IMR-90 (cell line): ENCODE measurements around the gene CXCL1. TPM values are rescaled to one million over a fixed set of nuclear protein-coding genes. Genes with fewer than 3 reads are reported as not detected.

Experiments used
- ATAC-seq: fragments of 200-7000 bp; cut with Tn5 transposase; 2 replicates; pipeline ENCODE4 v1.9.1; 2020; ENCODE audit warnings: low read depth, mild to moderate bottlenecking, moderate library complexity
- BruUV-seq: library from RNA; stranded (reverse); fragments of 400-500 nt; replicated peaks from 2 replicates; lab custom pipeline; 2021; lab: Mats Ljungman, UMichigan
- CTCF ChIA-PET: fragments of 300-600 bp; formaldehyde crosslinking; extraction: SDS; loops from one replicate; lab custom pipeline; 2021; ENCODE audit warnings: antibody characterized with exemption; lab: Yijun Ruan, JAX
- POLR2A ChIA-PET: fragments of 300-600 bp; sonication (Branson Sonifier 250); formaldehyde crosslinking; loops from one replicate; lab custom pipeline; 2022; ENCODE audit warnings: antibody characterized with exemption; ENCODE audit not compliant: unreplicated experiment; lab: Charles Lee
- DNase-seq: peaks from one replicate; pipeline ENCODE4 v3.0.0; 2013
- H2AFZ ChIP-seq: replicated peaks from 2 replicates; pipeline ENCODE3; 2013; ENCODE audit warnings: low read length, mild to moderate bottlenecking; ENCODE audit not compliant: poor library complexity
- H2AK5ac ChIP-seq: 2 replicates; pipeline ENCODE4 v1.6.1; 2013; ENCODE audit warnings: low read depth, low read length, inconsistent platforms
- H2AK9ac ChIP-seq: replicated peaks from 2 replicates; pipeline ENCODE3; 2013; ENCODE audit warnings: mild to moderate bottlenecking, low read depth, low read length, moderate library complexity; ENCODE audit not compliant: poor library complexity
- H2BK120ac ChIP-seq: 2 replicates; pipeline ENCODE4 v1.6.1; 2013; ENCODE audit warnings: low read depth, low read length, inconsistent platforms
- H2BK15ac ChIP-seq: 3 replicates; pipeline ENCODE4 v1.6.1; 2013; ENCODE audit warnings: low read depth, low read length, inconsistent platforms
- H2BK20ac ChIP-seq: 2 replicates; pipeline ENCODE4 v1.6.1; 2013; ENCODE audit warnings: low read depth, mild to moderate bottlenecking, inconsistent platforms, low read length, moderate library complexity
- H2BK5ac ChIP-seq: 2 replicates; pipeline ENCODE4 v1.6.1; 2013; ENCODE audit warnings: mild to moderate bottlenecking, low read depth, low read length, inconsistent platforms; ENCODE audit not compliant: poor library complexity, severe bottlenecking
- H3K14ac ChIP-seq: replicated peaks from 2 replicates; pipeline ENCODE4 v1.6.1; 2013; ENCODE audit warnings: low read depth, low read length, inconsistent platforms
- H3K18ac ChIP-seq: 2 replicates; pipeline ENCODE4 v1.6.1; 2013; ENCODE audit warnings: low read depth, low read length, control low read depth
- H3K23ac ChIP-seq: 2 replicates; pipeline ENCODE4 v1.6.1; 2013; ENCODE audit warnings: low read depth, low read length, inconsistent platforms
- H3K27ac ChIP-seq: 2 replicates; pipeline ENCODE4 v1.5.1; 2013; ENCODE audit warnings: mild to moderate bottlenecking, control low read depth, low read length; ENCODE audit not compliant: insufficient read depth
- H3K27me3 ChIP-seq: 2 replicates; pipeline ENCODE4 v1.6.1; 2013; ENCODE audit warnings: low read length; ENCODE audit not compliant: control insufficient read depth, insufficient read depth
- H3K36me3 ChIP-seq: 2 replicates; pipeline ENCODE4 v1.6.1; 2013; ENCODE audit warnings: low read length, mixed read lengths; ENCODE audit not compliant: control insufficient read depth, insufficient read depth
- H3K4ac ChIP-seq: 2 replicates; pipeline ENCODE4 v1.6.1; 2013; ENCODE audit warnings: low read depth, low read length, inconsistent platforms
- H3K4me1 ChIP-seq: 2 replicates; pipeline ENCODE4 v1.6.1; 2013; ENCODE audit warnings: low read length, mixed read lengths; ENCODE audit not compliant: control insufficient read depth, insufficient read depth
- H3K4me2 ChIP-seq: 2 replicates; pipeline ENCODE4 v1.6.1; 2013; ENCODE audit warnings: low read depth, mild to moderate bottlenecking, control low read depth, low read length, moderate library complexity
- H3K4me3 ChIP-seq: 2 replicates; pipeline ENCODE4 v1.5.1; 2013; ENCODE audit warnings: low read depth, mild to moderate bottlenecking, control low read depth, low read length, moderate library complexity; ENCODE audit not compliant: insufficient read depth
- H3K56ac ChIP-seq: 2 replicates; pipeline ENCODE4 v1.6.1; 2013; ENCODE audit warnings: low read length, inconsistent platforms; ENCODE audit not compliant: insufficient read depth; ENCODE audit errors: extremely low read depth
- H3K79me1 ChIP-seq, 2 experiments: 2 replicates each; pipeline ENCODE4 v1.6.1; 2013; ENCODE audit warnings: low read length in 2 of 2, inconsistent platforms in 1 of 2, low read depth in 1 of 2
- H3K9ac ChIP-seq: 2 replicates; pipeline ENCODE4 v1.6.1; 2013; ENCODE audit warnings: low read depth, low read length, control low read depth
- H3K9me1 ChIP-seq: 2 replicates; pipeline ENCODE4 v1.6.1; 2013; ENCODE audit warnings: low read length, inconsistent platforms; ENCODE audit not compliant: insufficient read depth
- H3K9me3 ChIP-seq: 2 replicates; pipeline ENCODE4 v1.6.1; 2013; ENCODE audit warnings: low read length; ENCODE audit not compliant: control insufficient read depth, insufficient read depth
- H4K20me1 ChIP-seq: 2 replicates; pipeline ENCODE4 v1.6.1; 2013; ENCODE audit warnings: low read length, inconsistent platforms; ENCODE audit not compliant: insufficient read depth
- H4K5ac ChIP-seq: 2 replicates; pipeline ENCODE4 v1.6.1; 2013; ENCODE audit warnings: mild to moderate bottlenecking, low read depth, low read length, control low read depth
- H4K8ac ChIP-seq, 2 experiments: 2 replicates each; pipeline ENCODE4 v1.6.1; 2013; ENCODE audit warnings: low read depth in 2 of 2, low read length in 2 of 2, control low read depth in 1 of 2, inconsistent platforms in 1 of 2
- H4K91ac ChIP-seq: 2 replicates; pipeline ENCODE4 v1.6.1; 2013; ENCODE audit warnings: low read depth, low read length, inconsistent platforms; ENCODE audit not compliant: insufficient read depth
- MAFK ChIP-seq: IDR thresholded peaks from 2 replicates; pipeline ENCODE4 v1.6.1; 2012; ENCODE audit warnings: low read depth, low read length, improper control_type of control experiment
- NFE2L2 ChIP-seq: fragments of 150-350 bp; IDR thresholded peaks from 2 replicates; pipeline ENCODE4 v1.6.1; 2016; ENCODE audit warnings: low read depth, mild to moderate bottlenecking, low read length
- RFX5 ChIP-seq: IDR thresholded peaks from 2 replicates; pipeline ENCODE4 v1.8.0; 2012; ENCODE audit warnings: low read depth, mild to moderate bottlenecking, low read length, moderate library complexity
- dilution Hi-C: fragments of 300-500 bp; cut with HindIII; formaldehyde crosslinking; loops from one replicate; pipeline ENCODE4 v1.14.3; 2018; ENCODE audit warnings: low sequenced_read_pairs; ENCODE audit not compliant: unreplicated experiment
- in situ Hi-C: fragments of 300-500 bp; cut with MboI; formaldehyde crosslinking; loops from 3 replicates; pipeline ENCODE4 v1.14.3; 2019; ENCODE audit warnings: low sequenced_read_pairs, inconsistent platforms, mixed read lengths
- intact Hi-C: fragments of 100-400 bp; cut with micrococcal nuclease; formaldehyde crosslinking; loops from 2 replicates; pipeline ENCODE4 v1.10.0; 2022
- polyA plus RNA-seq, 3 experiments: library from polyadenylated mRNA; depleted of rRNA; stranded (reverse); fragments of >200 nt; gene quantifications; 2 replicates each; pipeline ENCODE4 v1.2.3, GENCODE V29; 2012; ENCODE audit warnings: low replicate concordance in 1 of 3
- total RNA-seq: library from RNA; depleted of rRNA; stranded (reverse); fragments of >200 nt; gene quantifications from 2 replicates; pipeline ENCODE4 v1.2.3, GENCODE V29; 2012
- TF ChIP-seq, protein P1 (sequence below): fragments of 150-350 bp; IDR thresholded peaks from 2 replicates; pipeline ENCODE4 v1.6.1; 2016; ENCODE audit warnings: low read depth, mild to moderate bottlenecking, low read length, moderate library complexity, borderline replicate concordance

Gene CXCL1
- total and polyA plus RNA-seq, 2 of the 4 experiments (the other 2 are of a cell fraction) = 2.0 TPM; not detected in 1

DNA sequence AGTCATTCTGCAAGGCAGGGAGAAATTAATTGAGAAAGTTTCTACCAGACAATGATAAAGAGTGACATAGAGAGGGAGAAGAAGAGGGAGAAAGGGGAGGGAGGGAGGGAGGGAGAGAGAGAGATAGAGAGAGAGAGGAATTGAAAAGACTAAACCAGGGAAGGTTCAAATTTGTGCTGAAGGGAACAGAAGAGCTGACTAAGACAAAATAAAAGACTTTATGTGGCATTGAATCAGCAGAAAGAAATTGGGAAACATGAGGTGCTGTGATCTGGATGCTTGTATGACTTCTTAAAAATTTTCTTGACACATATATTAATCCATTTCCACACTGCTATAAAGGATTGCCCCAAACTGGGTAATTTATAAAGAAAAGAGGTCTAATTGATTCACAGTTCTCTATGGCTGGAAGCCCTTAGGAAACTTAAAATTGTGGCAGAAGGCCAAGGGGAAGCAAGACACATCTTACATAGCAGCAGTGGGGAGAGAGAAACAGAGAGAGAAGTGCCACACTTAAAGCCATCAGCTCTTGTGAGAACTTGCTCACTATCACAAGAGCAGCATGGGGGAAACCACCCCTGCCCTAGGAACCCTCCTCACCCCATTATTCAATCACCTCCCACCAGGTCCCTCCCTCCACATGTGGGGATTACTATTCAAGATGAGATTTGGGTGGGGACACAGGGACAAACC is 46.2 kb upstream of the CXCL1 start:
- in situ Hi-C loops (no loop called here), intact Hi-C loops (no loop called here), dilution Hi-C loops (no loop called here)
- Histone ChIP-seq H2AK9ac (no peak overlapping the region), H3K4me2 (no peak overlapping the region), H3K9me3 (peaks cover 1% of the 10 kb centered on the region; the same call in 1 of the 2 replicates), H2BK20ac (no peak overlapping the region), H3K18ac (no peak overlapping the region), H3K56ac (no peak overlapping the region), H3K4me3 (no peak overlapping the region), H4K8ac (no peak overlapping the region), H3K27ac (no peak overlapping the region), H2AFZ (no peak overlapping the region), H4K91ac (no peak overlapping the region), H3K4ac (no peak overlapping the region), H3K23ac (no peak overlapping the region), H3K9me1 (no peaks in the 10 kb centered on the region), H3K27me3 (no peaks in the 10 kb centered on the region), H3K36me3 (no peaks in the 10 kb centered on the region), H2BK5ac (no peak overlapping the region), H3K14ac (no peak overlapping the region), H3K9ac (no peak overlapping the region), H4K5ac (no peak overlapping the region), H3K4me1 (no peaks in the 10 kb centered on the region), H2BK15ac (no peak overlapping the region), H3K79me1 (no peaks in the 10 kb centered on the region), H4K20me1 (no peaks in the 10 kb centered on the region), H2BK120ac (no peak overlapping the region), H2AK5ac (no peak overlapping the region)
- TF ChIP-seq NFE2L2 (no peak), MAFK (peak; percentile 41; the same call in 1 of the 2 replicates), RFX5 (no peak)
- TF ChIP-seq, protein P1, sequence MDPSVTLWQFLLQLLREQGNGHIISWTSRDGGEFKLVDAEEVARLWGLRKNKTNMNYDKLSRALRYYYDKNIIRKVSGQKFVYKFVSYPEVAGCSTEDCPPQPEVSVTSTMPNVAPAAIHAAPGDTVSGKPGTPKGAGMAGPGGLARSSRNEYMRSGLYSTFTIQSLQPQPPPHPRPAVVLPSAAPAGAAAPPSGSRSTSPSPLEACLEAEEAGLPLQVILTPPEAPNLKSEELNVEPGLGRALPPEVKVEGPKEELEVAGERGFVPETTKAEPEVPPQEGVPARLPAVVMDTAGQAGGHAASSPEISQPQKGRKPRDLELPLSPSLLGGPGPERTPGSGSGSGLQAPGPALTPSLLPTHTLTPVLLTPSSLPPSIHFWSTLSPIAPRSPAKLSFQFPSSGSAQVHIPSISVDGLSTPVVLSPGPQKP = no peak
- DNase-seq (no peak), ATAC-seq (no peak)
- no TSS peak for BruUV-seq
- ChIA-PET CTCF (no interaction called here), POLR2A (no interaction called here)
